K562 (cell line): ENCODE data around the gene MVD. TPM values are rescaled to one million over a fixed set of nuclear protein-coding genes. Genes with fewer than 3 reads are reported as not detected.
"Not testable (repeated sequence)": the region's sequence is repeated elsewhere in the genome, so short reads cannot be mapped to it uniquely, and the experiment has no call there.

Source experiments
- ATAC-seq: fragments of 200-7000 bp; cut with Tn5 transposase; 3 replicates; pipeline ENCODE4 v1.9.1; 2020; ENCODE audit warnings: moderate library complexity
- BruUV-seq: library from RNA; stranded (reverse); fragments of 400-500 nt; replicated peaks from 2 replicates; lab custom pipeline; 2021; lab: Mats Ljungman, UMichigan
- CTCF ChIA-PET: fragments of 300-600 bp; formaldehyde crosslinking; extraction: SDS; loops from one replicate; lab custom pipeline; 2021; ENCODE audit warnings: low intra/inter-chr PET ratio; lab: Yijun Ruan, JAX
- POLR2A ChIA-PET: fragments of 300-600, 350-650 bp; sonication (Branson Sonifier 250); formaldehyde crosslinking; extraction: SDS; loops from one replicate; lab custom pipeline; 2021; ENCODE audit warnings: antibody characterized with exemption, inconsistent platforms; lab: Yijun Ruan, JAX
- DNase-seq, 4 experiments: peaks; one replicate each; pipeline versions ENCODE4 v3.0.0 to v3.0.0-alpha.2; 2011 to 2018; ENCODE audit warnings: low spot score in 3 of 4, mixed read lengths in 3 of 4; ENCODE audit errors: extremely low read depth in 1 of 4
- FAIRE-seq: peaks from 2 replicates; lab custom pipeline; 2011; peaks lifted over from hg19 to GRCh38; lab: Jason Lieb, UNC
- H2AFZ ChIP-seq: 2 replicates; pipeline ENCODE4 v1.6.0; 2011; ENCODE audit warnings: low read depth, low read length, control low read depth, inconsistent platforms
- H3K27ac ChIP-seq: fragments of 200-600 bp; 3 replicates; pipeline ENCODE4 v1.8.0; 2011; ENCODE audit warnings: low read depth, mild to moderate bottlenecking, control low read depth, inconsistent platforms, low read length, moderate library complexity, mixed read lengths; ENCODE audit errors: extremely low read depth
- H3K27me3 ChIP-seq, 2 experiments: fragments of 300-600 bp in 1 of 2; 2 replicates in 1 of 2; 3 replicates in 1 of 2; pipeline versions ENCODE4 v1.6.0 to v1.8.0; 2011; ENCODE audit warnings: inconsistent platforms in 2 of 2, low read length in 2 of 2, mild to moderate bottlenecking in 1 of 2, mixed read lengths in 1 of 2, moderate library complexity in 1 of 2; ENCODE audit not compliant: control insufficient read depth in 2 of 2, insufficient read depth in 2 of 2
- H3K36me3 ChIP-seq: fragments of 300-600 bp; 3 replicates; pipeline ENCODE4 v1.8.0; 2011; ENCODE audit warnings: mild to moderate bottlenecking, low read length, inconsistent platforms; ENCODE audit not compliant: control insufficient read depth, insufficient read depth
- H3K4me1 ChIP-seq, 2 experiments: fragments of 200-600 bp in 1 of 2; replicated peaks in 1 of 2; 2 replicates in 1 of 2; 3 replicates in 1 of 2; pipeline versions ENCODE4 v1.5.1 to v1.8.0; 2011; ENCODE audit warnings: inconsistent platforms in 2 of 2, low read length in 2 of 2, mild to moderate bottlenecking in 1 of 2, mixed read lengths in 1 of 2, moderate library complexity in 1 of 2; ENCODE audit not compliant: control insufficient read depth in 2 of 2, insufficient read depth in 2 of 2
- H3K4me2 ChIP-seq: 2 replicates; pipeline ENCODE4 v1.6.1; 2011; ENCODE audit warnings: low read length, control low read depth, inconsistent platforms, mixed read lengths; ENCODE audit not compliant: insufficient read depth
- H3K4me3 ChIP-seq: fragments of 200-600 bp; sonication (generic), shearing (Covaris generic); 2 replicates; pipeline ENCODE4 v1.5.1; 2016; ENCODE audit warnings: control low read depth, inconsistent platforms
- H3K79me2 ChIP-seq: fragments of 200-600 bp; 3 replicates; pipeline ENCODE4 v1.8.0; 2011; ENCODE audit warnings: low read length, inconsistent platforms; ENCODE audit not compliant: control insufficient read depth, insufficient read depth
- H3K9ac ChIP-seq, 2 experiments: 2 replicates each; pipeline versions ENCODE4 v1.6.0 to v1.6.1; 2011; ENCODE audit warnings: low read depth in 2 of 2, low read length in 2 of 2, control low read depth in 1 of 2, inconsistent platforms in 1 of 2, mild to moderate bottlenecking in 1 of 2, mixed read lengths in 1 of 2; ENCODE audit not compliant: insufficient read depth in 1 of 2
- H3K9me1 ChIP-seq: one replicate; pipeline ENCODE4 v1.6.0; 2011; ENCODE audit warnings: inconsistent platforms, mild to moderate bottlenecking, low read length, moderate library complexity; ENCODE audit not compliant: control insufficient read depth, insufficient read depth
- H3K9me3 ChIP-seq: replicated peaks from 2 replicates; pipeline ENCODE4 v1.5.1; 2011; ENCODE audit warnings: low read depth, low read length, inconsistent platforms; ENCODE audit not compliant: control insufficient read depth, insufficient read depth
- H4K20me1 ChIP-seq: replicated peaks from 2 replicates; pipeline ENCODE4 v1.6.1; 2011; ENCODE audit warnings: low read length, inconsistent platforms, mixed read lengths; ENCODE audit not compliant: control insufficient read depth, insufficient read depth
- CTCF ChIP-seq, 3 experiments: IDR thresholded peaks in 2 of 3; conservative IDR thresholded peaks in 1 of 3; 2 replicates each; pipeline ENCODE4 v1.5.1; 2011 to 2012; ENCODE audit warnings: low read length in 3 of 3, mild to moderate bottlenecking in 3 of 3, control low read depth in 2 of 3, improper control_type of control experiment in 1 of 3, inconsistent platforms in 1 of 3, low read depth in 1 of 3, mixed read lengths in 1 of 3, moderate library complexity in 1 of 3; ENCODE audit not compliant: insufficient read depth in 2 of 3
- ZNF584 ChIP-seq: fragments of 200-800 bp; sonication (Bioruptor generic); IDR thresholded peaks from 2 replicates; pipeline ENCODE4 v1.6.1; 2016; ENCODE audit warnings: low read depth, mild to moderate bottlenecking, missing genetic modification characterization, missing compliant biosample characterization
- whole genome bisulfite sequencing: fragments of 100-300 bp; shearing (Covaris generic); methylation state at CpG from one replicate; pipeline ENCODE4 v1.1.6; 2016; ENCODE audit warnings: low coverage, mixed read lengths; ENCODE audit not compliant: insufficient coverage; ENCODE audit errors: missing lambda C conversion rate; 5-methylcytosine and 5-hydroxymethylcytosine counted together
- in situ Hi-C: fragments of 300-500 bp; cut with MboI; formaldehyde crosslinking; loops from 4 replicates; pipeline ENCODE4 v1.15.0; 2018; ENCODE audit warnings: inconsistent platforms, mixed read lengths
- intact Hi-C: fragments of 100-400 bp; cut with micrococcal nuclease; formaldehyde crosslinking; loops from 2 replicates; pipeline ENCODE4 v1.14.2; 2022
- polyA plus RNA-seq, 8 experiments: library from polyadenylated mRNA; depleted of rRNA in 4 of 8; stranded (reverse) in 5 of 8; unstranded in 3 of 8; fragments of >200 nt; fragmentation: Nextera tagmentation in 2 of 8; fragmentation: Illumina TruSeq in 1 of 8; extraction: Ambion mirVana in 2 of 8; extraction: Trizol in 1 of 8; gene quantifications; 2 replicates each; pipeline versions ENCODE4 v1.2.1 to v1.2.3, GENCODE V29; 2011 to 2014; ENCODE audit warnings: inconsistent platforms in 1 of 8, missing spikeins in 1 of 8
- total RNA-seq, 7 experiments: library from RNA; depleted of rRNA in 6 of 7; stranded (reverse); fragments of >200 nt in 6 of 7; fragmentation: Illumina TruSeq in 2 of 7; extraction: Trizol in 2 of 7; gene quantifications; 2 replicates each; pipeline versions ENCODE4 v1.2.1 to v1.2.3, GENCODE V29; 2011 to 2021; ENCODE audit warnings: low replicate concordance in 1 of 7
- TF ChIP-seq, protein P1 (sequence below): fragments of 250-450 bp; sonication (Bioruptor Pico); IDR thresholded peaks from 2 replicates; pipeline ENCODE4 v1.9.0; 2021; ENCODE audit warnings: mild to moderate bottlenecking, inconsistent platforms

The MVD gene
- total and polyA plus RNA-seq, 9 of the 15 experiments (the other 6 are each of a cell fraction or from before 2014, with no cell fraction given) = 12.2 to 141 (median 45.3) TPM

DNA sequence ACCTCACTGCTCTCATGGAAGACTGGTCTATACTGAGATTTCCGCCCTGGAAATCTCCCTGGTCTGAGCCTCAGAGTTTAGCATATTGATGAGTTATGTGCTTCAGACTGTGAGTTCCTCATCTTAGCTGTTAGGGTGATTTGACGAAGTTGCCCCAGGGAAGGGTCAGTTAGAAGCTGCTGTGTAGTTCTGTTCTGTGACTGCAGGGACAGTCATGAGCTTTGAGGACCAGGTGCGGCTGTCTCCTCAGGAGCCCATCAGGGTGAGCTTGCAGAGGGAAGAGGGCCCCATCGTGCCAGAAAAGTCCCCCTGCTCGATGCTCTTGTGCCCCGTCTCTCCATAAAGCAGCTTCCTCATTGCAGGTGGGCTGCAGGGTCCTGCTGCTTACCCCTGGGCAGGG, 52.8 kb downstream of the MVD start:
- WGBS = 95% methylated on average over 6 of the region's 6 CpGs
- H3K36me3 ChIP-seq = peaks cover 92% of the 10 kb centered on the region
- no peaks in the 10 kb centered on the region for H3K27me3 ChIP-seq
- H3K9me1 ChIP-seq = peaks cover 6% of the 10 kb centered on the region
- H3K4me3 ChIP-seq = no peak overlapping the region
- H3K4me2 ChIP-seq = no peak overlapping the region
- H3K4me1 ChIP-seq = peaks cover 0 to 7% of the 10 kb centered on the region in 2 experiments; a peak in 1 of 5 replicates
- no TSS peak for BruUV-seq
- DNase-seq (no peak), FAIRE-seq (no peak), ATAC-seq (peak; percentile 65)
- H3K9me3 ChIP-seq = no peaks in the 10 kb centered on the region
- TF ChIP-seq ZNF584 (CRISPR knock-in tag) (no peak), CTCF (IDR thresholded peaks at IDR 0.05 in 2 of 3, conservative IDR thresholded peaks at IDR 0.05 in 1 of 3; ENCODE audit: insufficient read depth in 2 of 3, low read depth in 1 of 3, low read length in 3 of 3) (peak in 2 of 3 experiments; percentile 29 to 32; a peak in 2 of 6 replicates)
- TF ChIP-seq, protein P1, sequence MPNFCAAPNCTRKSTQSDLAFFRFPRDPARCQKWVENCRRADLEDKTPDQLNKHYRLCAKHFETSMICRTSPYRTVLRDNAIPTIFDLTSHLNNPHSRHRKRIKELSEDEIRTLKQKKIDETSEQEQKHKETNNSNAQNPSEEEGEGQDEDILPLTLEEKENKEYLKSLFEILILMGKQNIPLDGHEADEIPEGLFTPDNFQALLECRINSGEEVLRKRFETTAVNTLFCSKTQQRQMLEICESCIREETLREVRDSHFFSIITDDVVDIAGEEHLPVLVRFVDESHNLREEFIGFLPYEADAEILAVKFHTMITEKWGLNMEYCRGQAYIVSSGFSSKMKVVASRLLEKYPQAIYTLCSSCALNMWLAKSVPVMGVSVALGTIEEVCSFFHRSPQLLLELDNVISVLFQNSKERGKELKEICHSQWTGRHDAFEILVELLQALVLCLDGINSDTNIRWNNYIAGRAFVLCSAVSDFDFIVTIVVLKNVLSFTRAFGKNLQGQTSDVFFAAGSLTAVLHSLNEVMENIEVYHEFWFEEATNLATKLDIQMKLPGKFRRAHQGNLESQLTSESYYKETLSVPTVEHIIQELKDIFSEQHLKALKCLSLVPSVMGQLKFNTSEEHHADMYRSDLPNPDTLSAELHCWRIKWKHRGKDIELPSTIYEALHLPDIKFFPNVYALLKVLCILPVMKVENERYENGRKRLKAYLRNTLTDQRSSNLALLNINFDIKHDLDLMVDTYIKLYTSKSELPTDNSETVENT (CRISPR knock-in tag) = peak; percentile 18; the same call in 1 of the 2 replicates
- no peak overlapping the region for H3K9ac ChIP-seq
- H4K20me1 ChIP-seq = peaks cover 14% of the 10 kb centered on the region; the same call in 1 of the 2 replicates
- H3K27ac ChIP-seq = no peak overlapping the region
- ChIA-PET CTCF (no interaction called here), POLR2A (interaction anchor here (0.7 to 1.6 kb wide), 2 partner anchors 9 to 173 kb away, joined by 4 read pairs; no protein-coding TSS in a partner anchor)
- H2AFZ ChIP-seq = no peak overlapping the region
- in situ Hi-C loops (no loop called here), intact Hi-C loops (no loop called here)
- peaks cover 11% of the 10 kb centered on the region; the same call in 1 of the 3 replicates for H3K79me2 ChIP-seq

DNA sequence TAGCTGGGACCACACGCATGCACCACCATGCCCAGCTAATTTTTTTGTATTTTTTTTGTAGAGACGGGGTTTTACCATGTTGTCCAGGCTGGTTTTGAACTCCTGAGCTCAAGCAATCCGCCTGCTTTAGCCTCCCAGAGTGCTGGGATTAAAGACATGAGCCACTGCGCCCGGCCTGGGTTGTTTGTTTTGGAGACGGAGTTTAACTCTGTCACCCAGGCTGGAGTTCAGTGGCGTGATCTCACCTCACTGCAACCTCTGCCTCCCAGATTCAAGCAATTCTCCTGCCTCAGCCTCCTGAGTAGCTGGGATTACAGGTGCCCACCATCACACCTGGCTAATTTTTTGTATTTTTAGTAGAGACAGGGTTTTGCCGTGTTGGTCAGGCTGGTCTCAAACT, 53.5 kb downstream of the MVD start:
- H3K9me1 ChIP-seq, ATAC-seq, H3K4me3 ChIP-seq, H3K9ac ChIP-seq, H3K4me2 ChIP-seq, H3K27me3 ChIP-seq, intact Hi-C loops, H2AFZ ChIP-seq, FAIRE-seq, DNase-seq, BruUV-seq, H3K79me2 ChIP-seq, in situ Hi-C loops, CTCF ChIA-PET, H3K4me1 ChIP-seq, H3K9me3 ChIP-seq, H3K27ac ChIP-seq: not testable (repeated sequence)
- POLR2A ChIA-PET = interaction anchor here (1.6 kb wide), 1 partner anchor 174 kb away, joined by 4 read pairs; no protein-coding TSS in a partner anchor
- WGBS = 94% methylated on average over 8 of the region's 8 CpGs
- Histone ChIP-seq H4K20me1 (peaks cover 14% of the 10 kb centered on the region; the same call in 1 of the 2 replicates), H3K36me3 (peaks cover 94% of the 10 kb centered on the region)
